Stimulated activated CD8-positive, alpha-beta memory T cell treated with anti-CD3 and anti-CD28 coated beads, Interleukin-12 subunit alpha, Interleukin-12 subunit beta, amount 100 ng/mL, for 24 hours (primary cell): ENCODE measurements around the gene DIP2C.

Experiments
- DNase-seq: peaks from one replicate; pipeline ENCODE4 v3.0.0-alpha.2; 2020; ENCODE audit errors: extremely low read depth

The DIP2C gene

GRCh38 chr10:391305-391704 lies 298.2 kb downstream of the DIP2C start:
- DNase-seq, result no peak

- DNase-seq, result no peak
These were observed 298.9 kb downstream of the DIP2C start for GRCh38 chr10:390449-391100.

- no peak for DNase-seq
These were observed 299.5 kb downstream of the DIP2C start for GRCh38 chr10:389836-390448.

GRCh38 chr10:389261-389790 lies 300.1 kb downstream of the DIP2C start:
- no peak for DNase-seq

- DNase-seq, result no peak
These were observed 300.8 kb downstream of the DIP2C start for GRCh38 chr10:388661-389045.

- DNase-seq, result no peak
These were observed 301.4 kb downstream of the DIP2C start for GRCh38 chr10:387909-388660.

- no peak for DNase-seq
These were observed 301.9 kb downstream of the DIP2C start for GRCh38 chr10:387593-387891.

GRCh38 chr10:386771-387592 lies 302.5 kb downstream of the DIP2C start:
- DNase-seq, result no peak

GRCh38 chr10:385571-386300 lies 303.7 kb downstream of the DIP2C start:
- DNase-seq, result no peak

GRCh38 chr10:384538-385305 lies 304.7 kb downstream of the DIP2C start:
- DNase-seq, result no peak

- DNase-seq, result no peak
These were observed 305.9 kb downstream of the DIP2C start for GRCh38 chr10:383519-383918.

- no peak for DNase-seq
These were observed 307.7 kb downstream of the DIP2C start for GRCh38 chr10:381805-382204.

- no peak for DNase-seq
These were observed 308.1 kb downstream of the DIP2C start for GRCh38 chr10:381346-381745.

- no peak for DNase-seq
These were observed 309.0 kb downstream of the DIP2C start for GRCh38 chr10:380313-380940.

- no peak for DNase-seq
These were observed 310.4 kb downstream of the DIP2C start for GRCh38 chr10:378930-379704.

GRCh38 chr10:378230-378929 lies 311.1 kb downstream of the DIP2C start:
- DNase-seq, result no peak

- no peak for DNase-seq
These were observed 312.2 kb downstream of the DIP2C start for GRCh38 chr10:377228-377627.

- no peak for DNase-seq
These were observed 313.5 kb downstream of the DIP2C start for GRCh38 chr10:375815-376505.
